HG03175 (cell line): ENCODE results near the gene PSMD7.
A peak's percentile ranks its signal among the peaks of the same experiment; 100 is the strongest.

ENCODE experiments used
- ATAC-seq: cut with Tn5 transposase; IDR thresholded peaks from one replicate; pipeline ENCODE4 v1.9.1; 2021; ENCODE audit warnings: mild to moderate bottlenecking, moderate library complexity; ENCODE audit not compliant: unreplicated experiment

The PSMD7 gene

GRCh38 chr16:74296432-74297144 lies at the start of gene PSMD7:
Gene PSMD7 (plus strand): TSS chr16:74296814. CDS start chr16:74296915, 101 bp downstream.
- peak; percentile 95 for ATAC-seq

GRCh38 chr16:74249254-74249653 lies 47.4 kb upstream of the PSMD7 start:
- ATAC-seq: no peak

DNA sequence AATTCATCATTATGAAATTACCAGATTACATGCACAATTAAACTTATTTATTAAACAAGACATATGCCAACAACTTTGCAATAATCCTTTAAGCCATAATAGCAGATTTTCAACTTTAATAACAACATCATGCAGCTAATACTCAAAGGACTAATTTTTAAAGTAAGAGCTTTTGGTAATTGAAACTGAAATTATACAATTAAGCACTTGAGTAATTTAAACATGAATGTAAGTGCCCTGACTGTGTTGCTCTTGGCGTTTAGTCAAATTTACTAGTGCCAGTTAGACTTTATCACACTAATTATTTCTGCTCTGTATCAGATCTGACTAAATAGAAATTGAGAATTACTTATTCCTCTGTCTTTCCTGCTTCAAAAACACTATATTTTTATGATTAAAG lies 46.8 kb upstream of the PSMD7 start:
- no peak for ATAC-seq

- ATAC-seq: no peak
Measured at GRCh38 chr16:74252329-74252728, 44.3 kb upstream of the PSMD7 start.

DNA sequence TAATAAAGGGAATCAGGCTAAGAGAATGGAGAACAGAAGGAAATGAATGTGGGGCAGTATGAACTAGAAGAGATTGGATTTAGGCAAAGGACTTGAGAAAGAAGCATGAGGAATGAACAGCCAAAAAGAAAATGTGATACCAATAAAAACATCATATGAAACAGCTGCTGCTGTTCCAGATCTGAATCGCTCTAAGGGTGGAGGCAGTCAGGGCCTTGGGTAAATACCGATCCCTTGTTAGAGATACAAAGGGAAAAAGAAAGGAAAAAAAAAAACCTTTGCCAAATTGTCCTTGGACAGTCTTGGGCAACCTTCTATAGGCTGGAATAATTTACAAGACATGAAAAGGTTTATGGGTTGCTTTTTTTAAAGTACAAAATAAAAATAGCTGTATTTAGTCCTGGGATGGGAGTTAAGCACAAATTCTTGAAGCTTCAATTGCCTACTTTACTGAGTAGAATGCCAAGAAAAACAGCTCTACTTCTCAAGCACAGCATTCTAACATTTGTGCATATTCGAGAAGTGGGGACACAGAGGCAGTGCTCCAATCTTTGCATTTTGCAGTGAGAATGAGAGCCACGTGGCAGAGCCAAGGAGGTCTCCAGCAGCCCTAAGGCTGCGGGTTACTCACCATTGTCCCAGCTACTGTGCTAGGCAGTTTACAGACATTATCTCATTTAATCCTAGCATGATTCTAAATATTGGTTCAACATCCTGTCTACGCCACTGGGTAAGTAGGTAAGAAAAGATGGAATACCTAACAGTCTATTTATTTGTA lies 43.3 kb upstream of the PSMD7 start:
- ATAC-seq: no peak

DNA sequence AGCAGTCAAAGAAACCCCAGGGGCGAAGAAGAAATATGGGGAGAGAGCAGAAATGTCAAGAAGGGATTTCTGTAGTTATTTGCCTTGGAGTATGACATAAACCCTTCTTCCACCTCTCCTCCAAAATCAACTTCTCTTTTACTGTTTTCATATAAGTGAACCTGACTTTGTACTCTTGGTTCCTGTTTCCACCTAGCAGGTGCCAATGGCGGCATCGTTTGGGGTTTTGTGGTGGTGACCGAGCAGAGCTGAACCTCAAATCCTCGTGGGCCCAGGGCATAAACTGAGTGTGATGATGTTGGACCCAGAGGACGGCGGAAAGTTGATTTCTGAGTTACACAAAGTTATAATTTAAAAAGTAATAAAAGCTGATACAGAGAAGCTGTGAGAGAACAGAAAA lies 39.6 kb upstream of the PSMD7 start:
- peak; percentile 73 for ATAC-seq

- no peak for ATAC-seq
Measured at GRCh38 chr16:74261068-74261467, 35.5 kb upstream of the PSMD7 start.

DNA sequence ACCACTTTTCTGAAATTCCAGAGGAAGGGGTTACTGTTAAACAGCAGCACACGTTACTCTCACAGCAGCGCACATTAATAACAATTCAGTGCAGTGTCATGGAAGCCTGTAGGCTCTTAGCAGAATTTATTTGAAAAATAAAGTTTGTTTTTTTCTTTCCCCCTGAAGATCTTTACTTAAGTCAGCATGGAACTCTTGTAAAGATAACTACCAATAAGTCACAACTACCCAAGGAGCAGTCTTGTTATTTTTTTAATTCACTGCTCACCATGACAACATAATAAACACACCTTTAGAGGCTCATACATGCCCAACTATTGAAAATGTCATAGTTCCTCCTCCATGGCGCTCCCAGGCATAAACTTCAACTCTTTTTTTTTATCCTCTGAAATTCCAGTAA lies 31.8 kb upstream of the PSMD7 start:
- ATAC-seq: no peak

GRCh38 chr16:74268372-74268782 lies 28.2 kb upstream of the PSMD7 start:
- ATAC-seq: no peak

GRCh38 chr16:74271872-74272271 lies 24.7 kb upstream of the PSMD7 start:
- no peak for ATAC-seq

- ATAC-seq: no peak
Measured at GRCh38 chr16:74275031-74275636, 21.5 kb upstream of the PSMD7 start.

GRCh38 chr16:74275711-74276110 lies 20.9 kb upstream of the PSMD7 start:
- no peak for ATAC-seq

- no peak for ATAC-seq
Measured at GRCh38 chr16:74277974-74278373, 18.6 kb upstream of the PSMD7 start.

DNA sequence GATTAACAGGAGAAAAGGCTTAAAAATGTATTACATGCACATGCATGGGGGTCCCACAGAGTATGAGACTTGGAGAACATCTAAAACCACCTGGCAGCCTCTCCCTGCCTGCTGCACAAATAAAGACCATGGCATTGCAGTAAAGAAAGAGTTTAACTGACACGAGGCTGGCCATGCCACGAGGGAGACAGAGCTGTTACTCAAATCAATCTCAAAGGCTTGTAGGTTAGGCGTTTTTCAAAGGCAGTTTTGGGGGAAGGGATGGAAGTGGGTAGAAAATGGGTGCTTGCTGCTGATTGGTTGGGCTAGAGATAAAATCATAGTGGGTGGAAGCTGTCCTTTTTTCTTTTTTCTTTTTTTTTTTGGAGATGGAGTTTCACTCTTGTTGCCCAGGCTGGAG lies 17.3 kb upstream of the PSMD7 start:
- no peak for ATAC-seq

GRCh38 chr16:74279805-74280204 lies 16.8 kb upstream of the PSMD7 start:
- no peak for ATAC-seq

DNA sequence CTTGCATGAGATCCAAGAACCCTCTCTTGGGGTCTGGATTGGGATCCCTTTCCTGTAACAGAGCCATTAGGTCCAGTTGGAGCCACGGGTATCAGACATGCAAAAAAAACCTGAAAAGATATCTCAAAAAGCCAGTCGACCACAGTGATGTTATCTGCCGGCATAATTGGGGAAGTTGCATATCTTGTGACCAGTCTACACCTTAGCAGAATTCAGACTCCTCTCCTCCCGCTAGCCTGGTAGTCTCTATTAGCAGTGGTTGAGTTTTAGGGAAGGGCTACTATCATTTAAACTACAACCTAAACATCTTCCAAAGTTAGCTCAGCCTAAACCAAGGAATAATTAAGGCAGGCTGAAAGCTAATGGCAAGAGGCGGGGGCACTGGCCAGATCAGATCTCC lies 16.2 kb upstream of the PSMD7 start:
- ATAC-seq: no peak

DNA sequence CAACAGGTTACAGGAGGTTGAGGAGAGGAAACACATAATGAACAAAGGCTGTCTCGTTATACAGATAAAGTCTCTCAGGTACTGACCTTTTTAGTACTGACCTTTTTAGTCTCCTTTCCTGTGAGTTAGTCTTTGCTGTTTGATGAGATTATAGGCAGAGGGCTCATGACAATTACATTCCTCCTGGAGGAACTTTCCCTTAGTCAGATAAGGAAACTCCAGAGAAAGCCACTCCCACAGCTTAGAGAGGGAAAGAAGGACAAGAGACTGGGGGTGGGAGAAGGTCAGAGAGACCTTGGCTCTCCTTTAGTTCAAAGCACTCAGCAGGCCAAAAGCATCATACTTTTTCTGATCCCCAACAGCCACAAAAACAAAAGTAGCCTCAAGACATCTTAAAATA lies 15.3 kb upstream of the PSMD7 start:
- ATAC-seq: no peak

DNA sequence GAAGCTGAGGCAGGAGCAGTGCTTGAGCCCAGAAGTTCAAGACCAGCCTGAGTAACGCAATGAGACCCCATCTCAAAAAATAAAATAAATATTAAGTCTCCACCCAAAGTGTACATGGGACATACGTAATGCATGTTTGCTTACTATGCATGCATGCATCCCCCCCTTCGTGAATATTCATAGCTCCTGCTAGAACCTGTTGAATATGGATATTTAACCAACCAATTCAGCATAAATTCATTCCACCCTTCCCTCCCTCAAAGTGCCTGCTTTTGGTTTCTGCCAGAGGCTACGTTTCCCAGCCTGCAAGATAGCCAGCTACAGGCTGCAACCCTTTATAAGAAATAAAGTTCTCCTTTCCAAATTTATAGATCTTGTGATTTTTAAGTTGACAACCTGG lies 12.9 kb upstream of the PSMD7 start:
- no peak for ATAC-seq

DNA sequence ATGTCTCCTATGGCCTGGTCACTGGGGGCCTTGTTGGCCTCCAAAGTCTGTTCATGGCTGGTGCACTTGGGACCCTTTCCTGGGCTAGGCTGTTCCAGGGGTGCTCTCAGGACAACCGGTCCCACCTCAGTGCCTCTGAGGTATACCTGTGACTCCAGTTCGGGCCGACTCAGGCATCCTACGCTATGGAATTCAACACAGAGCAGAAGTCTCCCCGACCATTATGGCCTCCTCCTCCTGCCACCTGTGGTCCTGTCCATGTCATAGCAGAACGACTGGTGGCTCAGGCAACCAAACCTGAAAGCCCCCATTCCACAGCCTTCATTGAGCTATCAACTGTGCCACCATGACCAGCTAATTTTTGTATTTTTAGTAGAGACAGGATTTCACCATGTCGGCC lies 8.5 kb upstream of the PSMD7 start:
- ATAC-seq: no peak

GRCh38 chr16:74290356-74290755 lies 6.3 kb upstream of the PSMD7 start:
- ATAC-seq: no peak

GRCh38 chr16:74291176-74291575 lies 5.4 kb upstream of the PSMD7 start:
- no peak for ATAC-seq

- no peak for ATAC-seq
Measured at GRCh38 chr16:74291577-74292208, 4.9 kb upstream of the PSMD7 start.
